Effector memory CD4-positive, alpha-beta T cell (primary cell): ENCODE data around the gene F10.

Experiments used
- DNase-seq, 3 donors: peaks; one replicate each; pipeline ENCODE4 v3.0.0-alpha.2; 2020
- H3K27ac ChIP-seq: 2 replicates; pipeline ENCODE4 v1.7.0; 2013; ENCODE audit warnings: mild to moderate bottlenecking, low read length, moderate library complexity; ENCODE audit not compliant: insufficient read depth, poor library complexity, severe bottlenecking
- H3K27me3 ChIP-seq: replicated peaks from 2 replicates; pipeline ENCODE4 v1.7.0; 2013; ENCODE audit warnings: mild to moderate bottlenecking, low read length; ENCODE audit not compliant: insufficient read depth, control insufficient read depth, poor library complexity, severe bottlenecking
- H3K36me3 ChIP-seq: 2 replicates; pipeline ENCODE4 v1.7.0; 2013; ENCODE audit warnings: mild to moderate bottlenecking, low read length, moderate library complexity; ENCODE audit not compliant: control insufficient read depth, insufficient read depth
- H3K4me1 ChIP-seq: 2 replicates; pipeline ENCODE4 v1.7.0; 2013; ENCODE audit warnings: low read length, mild to moderate bottlenecking; ENCODE audit not compliant: control insufficient read depth, insufficient read depth, poor library complexity, severe bottlenecking
- H3K4me3 ChIP-seq: 2 replicates; pipeline ENCODE4 v1.7.0; 2013; ENCODE audit warnings: low read length, low read depth, mild to moderate bottlenecking; ENCODE audit not compliant: insufficient read depth, poor library complexity, severe bottlenecking
- H3K9me3 ChIP-seq: 2 replicates; pipeline ENCODE4 v1.7.0; 2013; ENCODE audit warnings: mild to moderate bottlenecking, low read length, moderate library complexity; ENCODE audit not compliant: control insufficient read depth

F10 gene

DNA sequence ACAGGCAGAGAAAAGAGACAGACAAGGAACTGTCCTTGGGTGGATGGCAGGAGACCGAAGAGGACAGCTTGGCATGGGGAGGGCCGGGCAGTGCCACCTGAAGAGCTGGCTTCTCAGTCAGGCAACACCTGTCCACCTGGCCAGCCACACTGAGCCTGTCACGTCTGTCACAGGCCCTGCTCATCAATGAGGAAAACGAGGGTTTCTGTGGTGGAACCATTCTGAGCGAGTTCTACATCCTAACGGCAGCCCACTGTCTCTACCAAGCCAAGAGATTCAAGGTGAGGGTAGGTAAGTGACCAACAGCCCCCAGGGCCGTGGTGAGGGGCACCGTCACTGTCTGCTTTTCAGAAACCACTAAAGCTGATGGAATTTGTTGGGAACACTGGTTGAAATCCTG is 24.6 kb downstream of the F10 start:
- no peak overlapping the region for H3K27ac ChIP-seq
- no peaks in the 10 kb centered on the region for H3K36me3 ChIP-seq
- no peaks in the 10 kb centered on the region for H3K9me3 ChIP-seq
- H3K4me1 ChIP-seq, result peaks cover 3% of the 10 kb centered on the region
- H3K27me3 ChIP-seq, result no peaks in the 10 kb centered on the region
- no peak for DNase-seq
- no peak overlapping the region for H3K4me3 ChIP-seq

DNA sequence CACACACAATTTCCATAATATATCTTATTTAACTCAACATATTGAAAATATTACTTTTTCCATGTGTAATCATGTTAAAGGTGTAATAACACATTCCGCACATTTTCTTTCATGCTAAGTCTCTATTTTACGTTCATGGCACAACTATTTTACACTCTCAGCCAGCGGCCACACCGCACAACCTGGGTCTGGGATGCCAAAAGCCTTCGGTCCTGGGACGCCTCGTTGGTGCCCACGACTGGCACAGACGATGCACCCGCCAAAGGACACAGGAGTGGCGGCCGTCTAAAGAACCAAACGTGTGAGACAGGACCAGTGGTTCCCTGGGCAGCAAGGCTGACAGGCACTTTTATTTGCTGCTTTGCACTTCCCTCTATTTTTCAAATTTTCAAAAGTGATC is 25.8 kb downstream of the F10 start:
- H3K27me3 ChIP-seq, result no peaks in the 10 kb centered on the region
- H3K9me3 ChIP-seq, result no peaks in the 10 kb centered on the region
- H3K4me3 ChIP-seq, result no peak overlapping the region
- H3K27ac ChIP-seq, result no peak overlapping the region
- DNase-seq, result no peak
- no peaks in the 10 kb centered on the region for H3K36me3 ChIP-seq
- peaks cover 15% of the 10 kb centered on the region for H3K4me1 ChIP-seq

- Histone ChIP-seq H3K27me3 (no peaks in the 10 kb centered on the region), H3K27ac (no peak overlapping the region), H3K36me3 (no peaks in the 10 kb centered on the region), H3K4me3 (no peak overlapping the region), H3K9me3 (no peaks in the 10 kb centered on the region), H3K4me1 (peaks cover 19% of the 10 kb centered on the region)
- DNase-seq, result no peak
These were observed 26.4 kb downstream of the F10 start for GRCh38 chr13:113148940-113149503.

DNA sequence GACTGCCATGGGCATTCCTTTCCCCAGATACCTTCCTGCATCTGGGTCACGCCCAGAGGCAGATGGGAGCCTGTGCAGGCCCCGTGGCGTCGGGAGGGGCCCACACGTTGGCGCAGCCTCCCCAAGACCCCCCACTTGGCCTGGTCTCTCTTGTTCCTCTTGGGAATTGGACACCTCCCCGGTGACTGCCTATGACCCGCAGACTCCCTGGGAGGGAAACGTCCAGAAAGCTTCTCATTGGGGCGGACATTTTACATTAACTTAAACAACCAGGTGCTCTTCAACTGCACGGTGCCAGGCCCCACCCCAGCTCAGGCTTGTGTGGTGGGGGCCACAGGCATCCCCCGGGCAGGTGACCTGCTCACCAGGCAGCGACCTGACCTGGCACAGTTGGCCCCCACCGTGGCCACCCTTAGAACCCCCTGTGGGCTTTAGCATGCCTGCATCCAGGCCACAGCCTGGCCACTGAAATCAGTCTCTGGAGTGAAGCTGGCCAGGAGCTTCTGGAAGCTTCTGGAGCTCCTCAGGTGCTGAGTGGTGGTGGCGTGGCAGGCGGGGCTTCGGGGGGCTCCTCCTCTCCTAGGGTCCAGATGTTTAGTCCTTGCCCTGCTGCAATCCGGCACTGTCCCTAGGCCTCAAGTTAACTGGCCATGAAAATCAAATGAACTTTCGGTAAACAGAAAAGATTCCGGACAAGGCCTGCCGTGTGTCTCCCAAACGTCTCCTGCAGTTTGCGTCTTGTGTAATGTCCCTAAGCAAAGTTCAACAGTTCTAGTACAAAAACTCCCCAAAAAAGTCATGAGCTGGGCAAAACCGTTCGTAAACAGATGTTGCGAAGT is 27.3 kb downstream of the F10 start:
- Histone ChIP-seq H3K36me3 (no peaks in the 10 kb centered on the region), H3K4me3 (no peak overlapping the region), H3K9me3 (no peaks in the 10 kb centered on the region), H3K27ac (no peak overlapping the region), H3K27me3 (no peaks in the 10 kb centered on the region), H3K4me1 (peaks cover 22% of the 10 kb centered on the region)
- no peak for DNase-seq

DNA sequence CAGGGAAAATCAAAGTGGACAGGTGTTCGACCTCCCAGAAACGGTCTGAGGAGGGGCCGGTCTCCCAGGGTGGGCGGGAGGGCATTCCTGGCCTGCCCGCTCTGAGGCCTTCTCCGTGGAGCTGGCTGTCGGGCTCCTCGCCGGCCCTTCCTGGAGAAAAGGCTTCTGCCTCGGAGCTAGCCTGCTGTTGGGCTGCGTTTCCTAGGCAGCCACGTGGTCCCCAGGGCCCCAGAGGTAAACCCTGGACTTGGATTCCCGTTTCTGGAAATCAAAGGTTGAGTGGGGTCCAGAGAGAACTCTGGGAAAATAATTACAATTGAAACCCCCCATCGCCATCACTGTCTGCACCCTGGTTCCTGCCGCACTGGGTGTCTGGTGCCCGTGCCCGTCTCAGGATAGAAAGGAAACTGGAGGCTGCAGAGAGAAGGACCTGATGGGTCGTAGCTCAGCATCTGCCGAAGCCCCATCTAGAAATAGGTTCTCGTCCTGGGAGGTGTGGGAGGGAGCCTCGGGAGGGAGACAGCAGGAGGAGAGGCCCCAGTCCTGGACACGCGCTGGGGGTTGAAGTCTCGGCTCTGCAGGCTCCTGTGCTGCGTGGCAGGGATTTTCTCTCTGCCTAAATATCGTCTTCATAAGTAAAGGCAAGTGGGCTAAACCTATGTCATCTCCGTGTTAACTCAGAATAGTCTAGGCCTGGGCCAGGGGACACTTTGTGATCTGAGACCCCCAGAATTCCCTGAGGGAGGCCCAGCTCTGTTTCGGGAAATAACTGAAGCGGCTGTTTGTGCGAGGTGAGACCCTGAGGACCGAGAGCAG is 28.2 kb downstream of the F10 start:
- no peaks in the 10 kb centered on the region for H3K36me3 ChIP-seq
- DNase-seq, result no peak
- H3K27me3 ChIP-seq, result no peaks in the 10 kb centered on the region

GRCh38 chr13:113151745-113152690 is 29.4 kb downstream of the F10 start:
- H3K4me1 ChIP-seq, result peaks cover 22% of the 10 kb centered on the region
- no peaks in the 10 kb centered on the region for H3K9me3 ChIP-seq
- no peak overlapping the region for H3K4me3 ChIP-seq
- no peak for DNase-seq
- no peaks in the 10 kb centered on the region for H3K36me3 ChIP-seq
- no peaks in the 10 kb centered on the region for H3K27me3 ChIP-seq
- no peak overlapping the region for H3K27ac ChIP-seq

More for the DNA sequence above, 28.2 kb downstream of the F10 start:
- H3K27ac ChIP-seq, result no peak overlapping the region
- no peak overlapping the region for H3K4me3 ChIP-seq
- H3K4me1 ChIP-seq, result peaks cover 22% of the 10 kb centered on the region
- no peaks in the 10 kb centered on the region for H3K9me3 ChIP-seq

GRCh38 chr13:113152691-113152983 is 30.0 kb downstream of the F10 start:
- H3K27me3 ChIP-seq, result no peaks in the 10 kb centered on the region
- peak overlapping the region; percentile 59 for H3K4me3 ChIP-seq
- H3K4me1 ChIP-seq, result peaks cover 22% of the 10 kb centered on the region
- no peaks in the 10 kb centered on the region for H3K9me3 ChIP-seq
- no peak overlapping the region for H3K27ac ChIP-seq
- no peaks in the 10 kb centered on the region for H3K36me3 ChIP-seq
- DNase-seq, result no peak

GRCh38 chr13:113152984-113153809 is 30.6 kb downstream of the F10 start:
- Histone ChIP-seq H3K27ac (no peak overlapping the region), H3K4me1 (peaks cover 22% of the 10 kb centered on the region), H3K4me3 (peak overlapping the region; percentile 59), H3K36me3 (no peaks in the 10 kb centered on the region), H3K27me3 (no peaks in the 10 kb centered on the region), H3K9me3 (no peaks in the 10 kb centered on the region)
- no peak for DNase-seq
